HepG2 (cell line): ENCODE results near the gene CDC6. TPM values are rescaled to one million over a fixed set of nuclear protein-coding genes. Genes with fewer than 3 reads are reported as not detected.

Experiments used
- JUN ChIP-seq: sonication (generic); formaldehyde crosslinking; IDR thresholded peaks from 2 replicates; pipeline ENCODE4 v1.4.0; 2020; ENCODE audit warnings: mild to moderate bottlenecking, missing genetic modification reagents
- KAT8 ChIP-seq: IDR thresholded peaks from 2 replicates; pipeline ENCODE4 v1.6.1; 2016; ENCODE audit warnings: missing genetic modification reagents, missing compliant biosample characterization
- KIAA2018 ChIP-seq: sonication (generic); formaldehyde crosslinking; IDR thresholded peaks from 2 replicates; pipeline ENCODE4 v1.5.0; 2020; ENCODE audit warnings: mild to moderate bottlenecking, missing genetic modification reagents, borderline replicate concordance
- ONECUT2 ChIP-seq: sonication (generic); formaldehyde crosslinking; IDR thresholded peaks from 2 replicates; pipeline ENCODE4 v1.4.0; 2020; ENCODE audit warnings: missing genetic modification reagents
- RBAK ChIP-seq: sonication (generic); formaldehyde crosslinking; IDR thresholded peaks from 2 replicates; pipeline ENCODE4 v1.5.1; 2020; ENCODE audit warnings: mild to moderate bottlenecking, missing genetic modification reagents
- SNAPC5 ChIP-seq: sonication (generic); formaldehyde crosslinking; IDR thresholded peaks from 2 replicates; pipeline ENCODE4 v1.8.1; 2023; ENCODE audit warnings: mild to moderate bottlenecking, missing genetic modification reagents, borderline replicate concordance
- ZNF274 ChIP-seq: sonication (generic); formaldehyde crosslinking; IDR thresholded peaks from 2 replicates; pipeline ENCODE4 v1.5.1; 2020; ENCODE audit warnings: mild to moderate bottlenecking, missing genetic modification reagents
- ZNF496 ChIP-seq: sonication (generic); formaldehyde crosslinking; IDR thresholded peaks from 2 replicates; pipeline ENCODE4 v1.8.1; 2023; ENCODE audit warnings: mild to moderate bottlenecking, moderate library complexity, missing genetic modification reagents; ENCODE audit not compliant: insufficient replicate concordance
- ZNF512B ChIP-seq: sonication (generic); formaldehyde crosslinking; IDR thresholded peaks from 2 replicates; pipeline ENCODE4 v1.5.1; 2020; ENCODE audit warnings: missing genetic modification reagents, mild to moderate bottlenecking, borderline replicate concordance
- ZNF75D ChIP-seq: sonication (generic); formaldehyde crosslinking; IDR thresholded peaks from 2 replicates; pipeline ENCODE4 v1.8.1; 2023; ENCODE audit warnings: missing genetic modification reagents, mild to moderate bottlenecking, borderline replicate concordance
- ZNF839 ChIP-seq: sonication (generic); formaldehyde crosslinking; IDR thresholded peaks from 2 replicates; pipeline ENCODE4 v1.4.0; 2020; ENCODE audit warnings: missing genetic modification reagents, mild to moderate bottlenecking, borderline replicate concordance
- polyA plus RNA-seq, 8 experiments: library from polyadenylated mRNA; depleted of rRNA in 3 of 8; stranded (reverse) in 7 of 8; unstranded in 1 of 8; fragments of >200 nt; fragmentation: Illumina TruSeq in 4 of 8; extraction: Trizol in 4 of 8; gene quantifications; 2 replicates each; pipeline versions ENCODE4 v1.2.1 to v1.2.3, GENCODE V29; 2011 to 2016; ENCODE audit warnings: low read depth in 4 of 8, missing spikeins in 1 of 8, mixed read lengths in 1 of 8; ENCODE audit not compliant: insufficient read depth in 1 of 8
- total RNA-seq, 5 experiments: library from RNA; depleted of rRNA; stranded (reverse); fragments of >200 nt; fragmentation: Illumina TruSeq; extraction: Trizol; gene quantifications; 2 replicates each; pipeline ENCODE4 v1.2.3, GENCODE V29; 2016; ENCODE audit warnings: low read depth in 1 of 5

The CDC6 gene
- total and polyA plus RNA-seq, 2 of the 13 experiments (the other 11 are each of a cell fraction or from before 2014, with no cell fraction given), result 17.4 to 114 TPM

- TF ChIP-seq ONECUT2 (CRISPR knock-in tag) (no peak), SNAPC5 (CRISPR knock-in tag) (no peak; the same call in 1 of the 2 replicates), ZNF75D (CRISPR knock-in tag) (no peak), RBAK (CRISPR knock-in tag) (no peak), JUN (CRISPR knock-in tag) (0 out of 2 replicates have a peak, but pooled peaks have one; percentile 32), ZNF496 (CRISPR knock-in tag) (no peak), KAT8 (CRISPR knock-in tag) (peak; percentile 62; the same call in 1 of the 2 replicates), ZNF839 (CRISPR knock-in tag) (peak; percentile 60; the same call in 1 of the 2 replicates), KIAA2018 (CRISPR knock-in tag) (no peak), ZNF512B (CRISPR knock-in tag) (peak; percentile 23; the same call in 1 of the 2 replicates), ZNF274 (CRISPR knock-in tag) (peak; percentile 81; the same call in 1 of the 2 replicates)
Measured at GRCh38 chr17:40345161-40345993, 57.7 kb downstream of the CDC6 start (continued).
